Middle frontal gyrus (tissue), 1 donor: ENCODE data around the gene NR5A1.

Experiments
- DNase-seq: peaks from one replicate; pipeline ENCODE4 v3.0.0-alpha.2; 2015; ENCODE audit warnings: low spot score; ENCODE audit errors: extremely low spot score

The NR5A1 gene

DNA sequence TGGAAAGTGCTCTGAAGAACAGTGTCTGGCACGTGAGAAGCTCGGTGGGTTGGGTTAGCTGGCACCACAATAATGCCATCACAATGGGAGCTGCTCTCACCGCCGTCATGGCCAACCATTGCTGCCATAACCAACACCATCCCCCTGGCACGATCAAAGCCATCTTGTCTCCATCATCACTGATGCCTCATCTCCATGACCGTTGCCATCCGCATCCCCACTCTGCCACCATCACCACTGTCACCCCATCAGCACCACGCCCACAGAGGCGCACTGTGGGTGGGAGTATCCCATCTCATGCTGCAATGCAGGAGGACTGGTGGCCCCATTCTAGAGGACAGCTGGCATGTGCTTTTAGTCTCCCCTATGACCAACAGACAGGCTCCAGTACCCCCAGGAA, 23.7 kb downstream of the NR5A1 start:
- no peak for DNase-seq

- no peak for DNase-seq
Measured at GRCh38 chr9:124482431-124483031, 24.7 kb downstream of the NR5A1 start.

GRCh38 chr9:124481115-124481514, 26.1 kb downstream of the NR5A1 start:
- DNase-seq: no peak

- no peak for DNase-seq
Measured at GRCh38 chr9:124480621-124480981, 26.6 kb downstream of the NR5A1 start.

DNA sequence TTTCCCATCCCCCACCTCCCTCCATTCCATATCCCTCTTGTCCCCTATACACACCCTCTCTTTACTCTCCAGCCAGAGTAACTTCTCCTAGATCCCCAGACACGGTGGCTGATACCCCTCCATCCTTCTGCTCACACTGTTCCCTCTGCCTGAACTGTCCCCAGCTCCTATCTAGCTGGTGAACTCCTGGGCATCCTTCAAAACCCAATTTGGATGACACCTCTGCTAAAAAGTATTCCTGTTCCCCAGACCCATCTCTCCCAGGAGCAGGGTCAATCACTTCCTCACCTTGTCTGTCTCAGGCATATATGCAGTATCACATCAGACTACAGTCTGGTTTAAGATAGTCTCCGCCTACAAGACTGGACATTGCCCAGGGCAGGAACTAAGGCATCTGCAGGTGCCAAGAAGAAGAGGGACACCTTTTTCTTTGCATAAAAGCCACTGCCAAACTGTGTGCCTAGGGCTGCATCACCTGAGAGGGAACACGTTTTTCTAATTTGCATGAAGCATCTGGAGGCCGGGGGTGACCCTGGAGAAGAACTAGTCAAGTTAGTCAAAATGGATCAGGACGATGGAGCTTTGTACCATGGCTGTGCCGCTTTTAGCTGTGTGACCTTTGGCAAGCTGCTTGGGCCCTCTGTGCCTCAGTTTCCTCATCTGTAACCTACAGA, 27.1 kb downstream of the NR5A1 start:
- no peak for DNase-seq

DNA sequence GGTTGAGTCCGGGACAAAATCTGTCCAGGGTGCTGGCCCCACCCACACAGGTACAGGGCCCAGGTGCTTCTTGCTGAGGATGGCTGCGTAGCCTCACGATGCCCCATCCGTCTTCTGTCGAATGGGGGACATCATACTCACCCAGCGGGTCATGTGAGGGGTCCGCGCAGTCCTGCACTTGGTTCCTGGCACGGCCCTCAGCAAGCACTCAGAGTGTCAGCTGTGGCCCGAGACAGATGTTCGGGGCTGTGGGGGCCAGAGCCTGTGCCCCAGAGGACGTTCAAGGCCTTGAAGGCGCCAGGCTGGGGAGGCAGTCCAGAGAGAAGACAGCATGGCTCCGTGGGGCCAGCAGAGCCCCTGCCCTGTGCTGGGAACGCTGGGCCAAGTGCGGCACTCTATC, 27.8 kb downstream of the NR5A1 start:
- no peak for DNase-seq

DNA sequence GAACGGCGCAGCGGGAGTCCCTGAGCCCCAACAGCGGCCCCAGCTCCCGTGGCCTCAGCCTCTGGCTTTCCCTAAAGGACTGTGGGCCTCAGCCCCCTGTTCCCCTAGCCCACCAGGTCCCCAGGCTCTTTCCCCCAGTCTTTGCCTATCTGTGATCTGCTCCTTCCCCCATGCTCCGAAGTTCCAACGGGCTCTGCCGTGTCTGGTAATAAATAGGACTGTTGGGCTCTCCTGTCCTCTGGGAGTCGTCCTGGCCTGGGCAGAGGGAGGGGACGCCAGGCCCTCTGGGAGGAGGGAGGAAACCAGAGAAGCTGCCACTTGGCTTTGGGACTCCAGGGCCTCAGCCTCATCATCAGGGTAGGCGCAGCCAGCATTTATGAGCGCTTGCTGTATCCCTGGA, 28.8 kb downstream of the NR5A1 start:
- DNase-seq: no peak

DNA sequence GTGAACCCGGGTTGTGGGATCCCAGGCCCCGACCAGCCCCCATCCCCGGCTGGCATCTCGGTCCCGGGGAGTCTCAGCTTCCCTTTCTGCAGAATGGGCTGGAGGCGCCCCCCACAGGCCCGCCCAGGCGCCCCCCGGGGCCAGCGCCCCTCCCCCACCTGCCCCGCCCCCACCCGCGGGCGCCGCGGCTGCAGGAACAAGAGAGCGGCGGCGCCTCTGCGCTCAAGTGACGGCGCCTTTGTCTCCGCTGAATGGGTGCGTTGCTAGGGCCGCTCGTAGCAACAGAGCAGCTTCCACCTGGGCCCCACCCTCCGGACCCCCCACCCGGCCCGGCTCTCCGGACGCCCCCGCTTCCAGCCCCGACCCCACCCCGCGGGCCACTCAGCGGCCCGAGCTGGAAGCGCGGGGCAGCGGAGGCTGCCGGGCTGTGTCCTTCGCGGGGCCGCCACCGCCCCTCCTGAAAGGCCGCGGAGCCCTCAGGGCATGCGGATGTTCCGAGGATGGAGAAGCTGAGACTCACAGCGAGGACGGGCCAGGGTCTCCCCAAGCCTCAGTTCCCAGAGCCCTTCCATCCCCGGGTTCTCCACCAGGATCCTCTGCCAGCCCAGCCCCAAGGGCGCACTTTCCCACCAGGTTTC, 29.4 kb downstream of the NR5A1 start:
- no peak for DNase-seq

- DNase-seq: no peak
Measured at GRCh38 chr9:124477211-124477647, 30.0 kb downstream of the NR5A1 start.

DNA sequence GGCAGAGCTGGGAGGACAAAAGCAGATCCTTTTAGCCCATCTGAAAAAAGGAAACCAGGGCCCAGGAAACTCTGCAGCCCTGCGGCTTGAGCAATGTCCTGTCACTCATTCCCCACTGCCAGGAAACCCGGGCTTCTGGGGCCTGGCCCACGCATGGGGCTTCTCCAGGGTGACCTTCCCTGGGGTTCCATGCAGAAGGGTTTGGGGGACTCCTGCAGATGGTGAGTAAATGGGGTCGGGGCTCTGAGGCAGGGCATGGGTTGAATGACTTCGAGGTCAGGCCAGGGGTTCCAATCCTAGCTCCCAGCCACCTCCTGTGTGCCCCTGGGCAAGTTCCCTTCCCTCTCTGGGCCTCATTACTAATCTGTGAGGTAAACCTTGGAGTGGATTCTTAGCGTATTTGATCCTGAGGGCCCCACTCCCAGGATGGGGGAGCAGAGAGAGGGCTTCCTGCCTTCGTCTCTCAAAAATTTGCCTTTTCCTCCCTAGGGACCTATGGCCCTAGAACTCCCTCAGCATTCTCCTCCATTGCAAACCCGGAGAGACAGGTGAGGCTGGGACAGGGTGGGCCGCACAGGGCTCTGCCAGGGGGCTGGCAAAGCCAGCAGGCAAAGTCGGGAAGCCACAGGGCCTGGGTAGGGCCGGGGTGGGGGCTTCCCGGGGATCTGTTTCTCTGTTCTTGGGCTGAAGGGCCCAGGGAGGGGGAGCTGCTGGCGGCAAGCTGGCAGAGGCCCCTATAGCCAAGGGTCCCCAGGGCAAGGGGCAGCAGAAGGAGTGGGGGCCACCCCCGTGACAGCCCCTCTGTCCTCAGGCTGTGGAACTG, 31.1 kb downstream of the NR5A1 start:
- no peak for DNase-seq

GRCh38 chr9:124475158-124475867, 31.9 kb downstream of the NR5A1 start:
- no peak for DNase-seq

DNA sequence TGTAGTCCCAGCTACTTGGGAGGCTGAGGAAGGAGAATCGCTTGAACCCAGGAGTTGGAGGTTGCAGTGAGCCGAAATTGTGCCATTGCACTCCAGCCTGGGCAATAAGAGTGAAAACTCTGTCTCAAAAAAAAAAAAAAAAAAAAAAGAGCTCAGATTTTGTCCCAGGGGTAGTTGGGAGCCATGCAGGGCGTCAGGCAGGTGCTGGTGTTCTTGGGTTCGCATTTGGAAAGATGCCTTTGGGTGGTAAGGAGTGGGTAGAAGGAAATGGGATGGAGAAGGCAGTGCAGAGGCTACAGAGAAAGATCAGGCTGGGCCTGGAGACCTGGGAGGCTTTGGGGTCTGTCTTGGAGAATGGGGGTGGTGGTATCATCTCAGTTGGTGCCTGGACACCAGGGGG, 33.0 kb downstream of the NR5A1 start:
- no peak for DNase-seq

DNA sequence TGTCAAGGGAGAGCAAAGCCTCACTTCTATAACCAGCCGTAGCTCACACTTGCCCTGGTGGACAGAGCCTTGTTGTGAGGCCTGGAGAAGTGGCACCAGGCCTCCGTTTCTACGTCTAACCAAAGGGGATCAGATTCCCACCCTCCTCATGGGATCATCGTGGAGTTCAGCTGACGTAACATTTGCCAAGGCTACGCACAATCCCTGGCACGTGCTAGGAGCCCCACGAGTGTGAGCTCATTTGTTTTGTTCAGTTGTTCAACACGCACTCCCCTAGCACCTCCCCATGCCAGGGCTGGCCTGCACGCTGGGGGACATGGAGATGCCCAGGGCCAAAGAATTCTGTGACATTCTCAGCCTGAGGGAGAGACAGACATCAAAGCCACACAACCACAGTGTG, 33.9 kb downstream of the NR5A1 start:
- no peak for DNase-seq

GRCh38 chr9:124472770-124473169, 34.4 kb downstream of the NR5A1 start:
- no peak for DNase-seq

GRCh38 chr9:124471761-124472160, 35.4 kb downstream of the NR5A1 start:
- no peak for DNase-seq

DNA sequence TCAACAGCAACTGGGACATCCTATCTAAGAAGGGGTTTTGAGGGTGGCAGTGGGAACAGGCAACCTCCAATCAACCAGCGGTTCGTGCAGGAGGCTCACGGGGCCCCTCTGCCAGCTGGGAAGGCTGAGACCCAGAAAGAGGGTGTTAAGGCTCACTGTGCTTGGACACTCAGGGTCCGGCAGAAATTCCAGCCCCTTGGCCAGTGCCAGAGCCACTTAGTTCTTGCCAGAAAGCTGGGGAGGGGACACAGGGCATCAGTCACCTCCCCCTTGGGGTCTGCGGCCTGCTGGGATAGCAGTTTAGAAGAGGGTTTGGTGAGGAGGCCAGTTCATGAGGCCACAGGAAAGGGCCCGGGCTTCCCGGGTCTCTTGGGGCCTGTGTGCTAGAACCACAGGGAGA, 36.5 kb downstream of the NR5A1 start:
- no peak for DNase-seq

DNA sequence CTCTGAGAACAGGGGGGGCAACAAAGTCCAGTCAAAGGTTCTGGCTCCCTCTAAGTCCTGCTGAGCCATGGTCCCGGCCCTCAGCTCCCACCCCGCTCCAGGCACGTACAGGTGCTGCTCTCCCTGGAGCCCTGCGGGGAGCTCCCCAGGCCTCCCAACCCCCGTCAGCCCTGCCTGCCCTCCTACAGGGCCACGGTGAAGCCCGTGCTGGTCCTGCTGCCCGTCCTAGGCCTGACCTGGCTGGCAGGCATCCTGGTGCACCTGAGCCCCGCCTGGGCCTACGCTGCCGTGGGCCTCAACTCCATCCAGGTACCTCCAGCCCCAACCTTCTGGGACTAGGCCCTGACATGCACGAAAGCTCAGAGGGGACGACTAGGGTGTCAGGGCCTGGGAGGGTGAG, 36.9 kb downstream of the NR5A1 start:
- no peak for DNase-seq

DNA sequence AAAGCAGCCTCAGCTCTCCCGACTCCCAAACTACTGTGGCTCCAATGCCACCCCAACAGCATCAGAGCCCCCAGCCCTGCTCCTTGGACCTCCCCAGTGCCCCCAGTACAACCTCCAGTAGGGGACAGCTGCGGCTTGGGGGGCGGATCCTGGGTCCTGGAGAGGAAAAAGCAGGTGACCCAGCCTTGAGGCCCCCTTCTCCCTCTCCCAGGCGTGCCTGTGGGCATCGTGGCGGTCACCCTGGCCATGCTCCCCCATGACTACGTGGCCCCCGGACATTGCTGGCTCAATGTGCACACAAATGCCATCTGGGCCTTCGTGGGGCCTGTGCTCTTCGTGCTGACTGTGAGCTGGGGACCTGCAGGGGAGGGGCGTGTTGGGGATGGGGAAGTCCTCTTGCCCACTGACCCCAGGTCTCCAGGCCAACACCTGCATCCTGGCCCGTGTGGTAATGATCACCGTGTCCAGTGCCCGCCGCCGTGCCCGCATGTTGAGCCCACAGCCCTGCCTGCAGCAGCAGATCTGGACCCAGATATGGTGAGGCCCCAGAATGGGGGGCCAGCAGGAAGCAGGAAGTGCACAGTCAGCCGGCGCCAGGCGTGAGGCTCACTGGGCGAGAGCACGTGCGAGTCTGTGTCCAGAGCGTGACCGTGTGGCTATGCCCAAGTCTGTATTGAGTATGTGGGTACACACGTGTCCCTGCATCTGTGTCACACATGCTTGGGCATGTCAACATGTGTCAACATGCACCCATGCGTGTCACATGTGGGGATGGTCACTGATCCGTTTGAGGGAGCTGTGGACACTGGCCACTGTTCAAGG, 38.0 kb downstream of the NR5A1 start:
- no peak for DNase-seq

DNA sequence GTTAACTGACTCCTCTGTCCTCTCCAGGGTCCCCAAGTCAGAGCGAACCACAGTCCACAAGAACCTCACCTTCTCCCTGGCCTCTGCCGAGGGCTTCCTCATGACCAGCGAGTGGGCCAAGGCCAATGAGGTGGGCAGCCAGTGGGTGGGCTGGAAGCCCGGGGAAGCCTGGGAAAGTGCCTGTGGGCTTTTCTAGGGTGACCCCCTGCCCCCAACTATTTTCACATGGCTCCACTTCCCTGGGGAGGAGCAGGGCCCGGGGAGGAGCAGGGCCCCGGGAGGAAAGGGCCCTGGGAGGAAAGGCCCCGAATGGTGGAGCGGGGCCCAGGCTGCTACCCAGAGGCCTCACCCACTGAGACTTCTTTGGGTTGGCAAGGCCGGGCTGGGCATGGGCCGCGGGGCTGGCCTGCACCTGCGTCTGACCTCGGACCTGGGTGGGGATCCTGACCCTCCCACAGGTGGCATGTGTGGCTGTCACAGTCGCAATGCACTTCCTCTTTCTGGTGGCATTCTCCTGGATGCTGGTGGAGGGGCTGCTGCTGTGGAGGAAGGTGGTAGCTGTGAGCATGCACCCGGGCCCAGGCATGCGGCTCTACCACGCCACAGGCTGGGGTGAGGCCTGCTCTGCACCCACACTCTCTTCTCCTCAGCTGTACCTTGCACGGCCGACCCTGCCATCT, 39.0 kb downstream of the NR5A1 start:
- DNase-seq: no peak
